Activated CD8-positive, alpha-beta memory T cell treated with anti-CD3 and anti-CD28 coated beads for 1 hour (primary cell): ENCODE measurements around the gene GRM7.

Source experiments
- DNase-seq, 2 donors: peaks; one replicate each; pipeline ENCODE4 v3.0.0-alpha.2; 2020; ENCODE audit warnings: low read depth in 1 of 2; ENCODE audit errors: extremely low read depth in 1 of 2

The GRM7 gene

GRCh38 chr3:7226393-7226792 is 365.5 kb downstream of the GRM7 start:
- DNase-seq = no peak

- no peak for DNase-seq
These were observed 377.8 kb downstream of the GRM7 start for GRCh38 chr3:7238565-7239295.

- no peak for DNase-seq
These were observed 380.8 kb downstream of the GRM7 start for GRCh38 chr3:7241584-7242302.

DNA sequence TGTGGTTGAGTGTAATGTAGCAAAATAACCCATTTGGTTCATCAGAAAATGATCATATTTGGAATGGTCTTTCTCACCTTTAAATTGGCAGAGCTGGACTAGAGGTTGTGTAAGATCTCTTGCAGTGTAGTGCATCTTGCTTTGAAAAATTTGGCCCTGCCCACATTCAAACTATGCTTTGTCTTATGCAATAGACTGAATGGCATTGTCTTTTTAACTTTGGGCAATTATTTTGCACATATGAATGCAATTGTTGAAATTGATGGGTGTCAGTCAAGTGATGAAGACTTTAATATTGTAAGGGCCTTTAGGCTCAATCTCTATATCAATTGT is 381.4 kb downstream of the GRM7 start:
- no peak for DNase-seq

- no peak for DNase-seq
These were observed 388.7 kb downstream of the GRM7 start for GRCh38 chr3:7249493-7250076.

GRCh38 chr3:7254251-7254650 is 393.3 kb downstream of the GRM7 start:
- no peak for DNase-seq

DNA sequence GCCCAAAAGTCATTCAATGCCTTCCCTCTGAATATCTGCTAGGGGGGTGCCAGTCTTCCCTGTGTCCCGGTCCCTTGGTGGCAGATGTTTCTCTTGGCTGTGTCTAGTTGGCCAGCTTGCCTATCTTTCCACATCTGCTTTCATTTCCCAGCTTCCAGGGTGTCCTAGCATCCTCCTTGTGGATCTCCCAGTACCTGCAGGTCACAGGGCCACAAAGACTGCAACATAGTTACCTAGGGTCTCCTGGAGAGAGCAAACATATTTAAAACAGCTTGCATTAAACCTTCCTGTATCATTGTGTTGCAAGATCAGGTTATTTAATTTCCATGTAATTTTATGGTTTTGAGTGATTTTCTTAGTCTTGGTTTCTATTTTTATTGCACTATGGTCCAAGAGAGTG is 400.1 kb downstream of the GRM7 start:
- DNase-seq = no peak

- DNase-seq = no peak
These were observed 402.7 kb downstream of the GRM7 start for GRCh38 chr3:7263347-7264195.

DNA sequence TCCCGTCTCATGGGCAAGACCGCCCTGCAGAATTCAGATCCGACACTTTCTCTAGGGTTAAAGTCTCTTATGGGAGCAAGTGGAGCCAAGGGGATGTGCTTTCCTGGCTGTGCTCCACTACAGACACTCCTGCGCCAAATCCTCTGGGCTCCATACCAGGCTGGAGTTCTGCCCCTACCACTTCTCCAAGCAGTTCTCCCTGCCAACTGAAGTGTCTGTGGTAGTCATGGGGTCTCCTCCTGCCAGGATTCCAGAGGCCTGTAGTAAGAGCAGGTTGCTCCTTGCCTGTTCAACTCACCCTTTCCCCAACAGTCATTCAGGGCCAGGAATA is 403.2 kb downstream of the GRM7 start:
- DNase-seq = no peak

DNA sequence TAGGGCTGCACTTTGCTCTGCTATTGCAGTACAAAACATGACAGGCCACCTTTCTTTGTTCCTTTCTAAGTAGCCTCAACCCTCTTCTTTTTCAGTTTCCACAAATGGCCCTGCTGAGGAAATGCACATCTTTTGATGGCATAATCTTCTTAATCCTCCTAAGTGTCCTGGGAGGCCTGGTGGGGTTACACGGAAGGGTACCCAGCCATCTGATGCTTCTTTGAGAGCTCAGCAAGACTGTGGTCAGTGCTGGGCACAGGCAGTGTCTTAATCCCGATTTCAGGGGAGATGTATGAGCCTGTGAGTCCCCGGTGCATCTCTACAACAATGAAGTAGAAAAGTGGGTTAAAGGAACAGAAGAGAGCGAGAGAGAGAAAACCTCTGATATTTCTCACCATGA is 404.8 kb downstream of the GRM7 start:
- no peak for DNase-seq

DNA sequence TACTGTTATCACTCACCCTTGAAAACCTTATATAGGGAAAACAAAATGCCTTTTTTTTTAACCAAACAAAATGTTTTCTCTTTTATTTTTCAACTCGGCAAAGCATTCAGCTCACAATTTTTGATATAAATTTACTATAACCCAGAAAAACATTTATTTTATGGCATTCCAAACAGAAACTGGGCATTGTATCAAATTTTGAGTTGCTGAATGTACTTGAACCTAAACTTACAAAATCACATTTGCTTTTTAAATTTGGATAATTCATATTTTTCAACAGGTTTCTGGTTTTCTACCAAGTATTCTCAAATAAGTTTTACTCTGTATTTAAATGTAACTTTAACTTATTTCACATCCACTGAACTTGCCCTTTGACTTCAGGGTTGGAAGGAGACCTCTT is 405.6 kb downstream of the GRM7 start:
- no peak for DNase-seq

DNA sequence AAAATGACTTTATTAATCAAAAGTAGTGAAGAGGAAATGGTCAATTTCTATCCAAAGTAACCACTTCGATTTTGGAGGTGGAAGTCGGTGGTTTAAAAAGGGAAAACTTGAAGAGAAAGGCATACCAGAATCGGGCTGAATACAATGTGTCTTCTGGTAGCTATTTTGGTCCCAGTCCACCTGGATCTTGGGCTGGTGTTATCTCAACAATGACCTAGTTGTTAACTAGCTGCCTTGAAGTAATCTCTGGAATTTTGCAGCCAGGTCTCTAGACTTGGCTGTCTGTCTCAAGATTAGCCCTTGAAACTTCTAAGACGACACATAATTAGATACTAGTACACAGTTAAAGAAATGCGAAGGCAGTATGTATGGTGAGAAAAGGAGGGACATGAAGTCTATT is 409.8 kb downstream of the GRM7 start:
- no peak for DNase-seq

DNA sequence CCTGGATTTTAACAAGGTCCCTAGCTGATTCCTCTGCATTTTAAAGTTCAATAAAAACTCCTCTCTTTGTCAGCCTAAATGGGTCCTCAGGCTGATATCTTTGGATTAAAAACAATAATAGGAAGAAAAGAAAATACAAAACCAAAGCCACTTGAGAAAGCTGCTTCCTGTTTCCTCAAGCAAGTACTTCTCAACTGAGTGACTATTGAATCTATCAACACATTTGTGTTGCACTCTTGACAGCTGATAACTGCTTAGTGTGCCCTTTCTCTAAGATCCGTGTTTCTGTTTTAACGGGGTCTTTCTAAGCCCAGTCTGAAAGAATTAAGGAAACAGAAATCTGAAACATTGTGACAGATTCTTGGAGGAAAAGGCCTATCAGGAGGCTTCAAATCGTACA is 410.7 kb downstream of the GRM7 start:
- no peak for DNase-seq

DNA sequence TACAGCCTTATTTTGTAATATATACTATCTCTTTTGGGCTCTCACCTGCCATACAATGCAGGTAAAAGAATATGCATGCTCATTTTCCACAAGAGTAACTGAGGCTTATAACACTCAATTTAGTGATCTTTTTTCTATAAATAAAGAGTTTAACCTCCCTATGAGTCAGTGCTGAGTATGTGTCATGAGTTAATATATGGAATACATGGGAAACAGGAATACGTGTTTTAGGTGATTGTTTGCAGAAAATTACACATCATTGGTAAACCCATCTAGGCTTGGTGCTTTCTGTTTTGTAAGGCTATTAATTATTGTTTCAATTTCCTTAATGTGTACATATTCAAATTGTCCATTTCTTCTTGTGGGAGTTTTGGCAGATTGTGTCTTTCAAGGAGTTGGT is 411.3 kb downstream of the GRM7 start:
- no peak for DNase-seq

- no peak for DNase-seq
These were observed 414.5 kb downstream of the GRM7 start for GRCh38 chr3:7275396-7275795.

DNA sequence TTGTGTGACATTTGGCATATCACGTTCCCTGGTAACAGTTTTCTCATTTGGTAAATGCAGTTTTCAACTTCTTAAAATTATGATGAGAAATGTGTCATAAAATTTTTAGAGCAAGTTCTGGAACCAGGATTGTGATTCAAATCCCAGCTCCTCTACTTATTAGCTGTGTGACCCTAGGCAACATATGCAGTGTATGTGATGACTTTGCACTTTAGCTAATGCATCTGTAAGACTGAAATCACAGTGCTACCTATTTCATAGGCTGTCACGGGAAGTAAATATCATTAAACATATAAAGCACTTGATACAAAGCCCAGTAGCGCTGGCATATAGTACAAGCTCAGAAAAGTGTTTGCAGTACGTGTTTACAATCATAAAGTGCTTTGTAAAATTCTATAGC is 419.4 kb downstream of the GRM7 start:
- no peak for DNase-seq

DNA sequence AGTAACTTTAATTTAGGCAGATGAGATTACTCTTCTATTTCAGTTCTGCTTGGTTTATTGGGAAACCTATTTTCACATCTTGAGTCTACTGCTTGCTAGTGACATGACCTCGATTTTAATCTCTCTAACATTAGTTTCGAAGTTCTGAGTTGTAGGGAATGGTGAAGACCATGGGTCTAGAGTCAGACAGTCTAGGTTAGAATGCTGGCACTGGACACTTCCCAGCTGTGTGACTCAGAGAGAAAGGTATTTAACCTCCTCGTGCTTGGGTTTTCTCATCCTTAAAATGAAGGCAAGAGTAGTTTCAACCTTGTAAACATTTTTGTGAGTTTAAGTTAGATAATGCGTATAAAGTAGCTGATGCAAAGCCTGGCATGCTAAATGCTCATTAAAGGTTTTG is 422.1 kb downstream of the GRM7 start:
- no peak for DNase-seq

DNA sequence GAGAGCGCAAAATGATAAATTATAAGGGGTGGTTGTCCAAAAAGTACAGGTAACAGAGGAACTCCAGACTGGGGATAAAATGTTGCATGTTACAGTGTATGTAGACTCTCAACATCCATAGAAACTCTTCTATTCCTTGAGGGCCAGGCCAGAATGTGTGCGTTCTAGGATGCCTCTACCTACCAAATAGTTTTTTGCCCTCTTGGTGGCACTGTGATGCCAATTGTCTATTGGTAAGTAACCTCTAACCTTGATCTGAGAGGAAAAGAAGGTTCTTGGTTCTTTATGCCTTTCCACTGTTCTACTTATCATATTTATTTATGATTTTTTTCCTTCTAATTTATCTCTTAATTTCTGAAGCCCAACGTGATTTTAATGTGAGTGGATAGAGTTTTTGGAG is 424.6 kb downstream of the GRM7 start:
- no peak for DNase-seq

GRCh38 chr3:7288133-7288532 is 427.2 kb downstream of the GRM7 start:
- no peak for DNase-seq

- DNase-seq = no peak
These were observed 428.2 kb downstream of the GRM7 start for GRCh38 chr3:7289121-7289520.

DNA sequence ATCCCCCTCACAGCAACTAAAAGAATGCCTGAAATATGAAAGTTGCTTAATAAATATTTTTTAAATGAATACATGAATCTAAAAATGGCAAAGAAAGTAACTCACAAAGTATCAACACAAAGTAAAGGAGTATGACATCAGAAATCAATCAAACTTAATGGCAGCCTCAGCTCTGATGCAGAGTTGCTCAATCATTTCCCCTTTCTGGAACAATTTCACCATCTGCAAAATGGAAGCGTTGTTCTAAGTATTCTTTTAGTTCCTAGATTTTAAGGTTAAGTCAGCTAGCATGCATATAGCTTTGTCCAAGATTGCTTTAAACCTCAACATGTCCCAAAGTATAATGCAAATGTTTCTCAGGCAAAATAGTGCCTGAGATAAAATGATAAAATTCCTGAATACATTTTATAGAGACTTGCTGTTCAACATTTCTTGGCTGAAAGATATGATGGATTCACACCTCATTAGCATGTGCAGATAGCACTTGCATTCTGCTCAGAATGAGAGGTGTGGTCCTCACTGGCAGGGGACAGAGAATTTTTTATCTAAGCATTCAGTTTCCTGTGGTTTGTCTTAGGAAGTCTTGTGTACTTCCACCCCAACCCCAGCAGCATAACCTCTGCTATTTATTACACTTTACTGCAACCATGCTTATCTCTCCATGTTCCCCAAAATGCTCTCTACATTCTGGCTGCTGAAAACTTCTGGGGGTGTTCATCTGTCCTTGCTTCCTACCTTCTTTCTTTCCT is 429.3 kb downstream of the GRM7 start:
- DNase-seq = no peak
